Neural progenitor cell (in vitro differentiated cells): ENCODE results near the gene DTX1. TPM values are rescaled to one million over a fixed set of nuclear protein-coding genes. Genes with fewer than 3 reads are reported as not detected.

Experiments
- DNase-seq: peaks from one replicate; pipeline ENCODE4 v3.0.0-alpha.2; 2016; ENCODE audit warnings: low spot score
- H2AFZ ChIP-seq: fragments of 200-600 bp; sonication (generic); replicated peaks from 2 replicates; pipeline ENCODE4 v1.6.1; 2016; ENCODE audit warnings: antibody characterized with exemption
- H3F3A ChIP-seq: fragments of 200-600 bp; sonication (generic); 2 replicates; pipeline ENCODE4 v1.6.1; 2016; ENCODE audit warnings: antibody characterized with exemption, low read depth
- H3K27ac ChIP-seq: fragments of 200-600 bp; sonication (generic); 2 replicates; pipeline ENCODE4 v1.5.1; 2016; ENCODE audit warnings: mild to moderate bottlenecking
- H3K27me3 ChIP-seq: fragments of 200-600 bp; sonication (generic); 2 replicates; pipeline ENCODE4 v1.6.1; 2016; ENCODE audit warnings: mild to moderate bottlenecking, moderate library complexity
- H3K36me3 ChIP-seq: fragments of 200-600 bp; sonication (generic); 2 replicates; pipeline ENCODE4 v1.5.1; 2016
- H3K4me1 ChIP-seq: fragments of 200-600 bp; sonication (generic); 2 replicates; pipeline ENCODE4 v1.6.1; 2016; ENCODE audit warnings: mixed run types
- H3K4me2 ChIP-seq: fragments of 200-600 bp; sonication (generic); 2 replicates; pipeline ENCODE4 v1.6.1; 2016
- H3K4me3 ChIP-seq: fragments of 200-600 bp; sonication (generic); 2 replicates; pipeline ENCODE4 v1.5.1; 2016
- H3K79me2 ChIP-seq: fragments of 200-600 bp; sonication (generic); 2 replicates; pipeline ENCODE4 v1.6.1; 2016; ENCODE audit warnings: low read depth
- H3K9ac ChIP-seq: fragments of 200-600 bp; sonication (generic); 2 replicates; pipeline ENCODE4 v1.6.1; 2016
- H3K9me3 ChIP-seq: fragments of 200-600 bp; sonication (generic); 2 replicates; pipeline ENCODE4 v1.5.1; 2016; ENCODE audit warnings: low read depth
- H4K20me1 ChIP-seq: fragments of 200-600 bp; sonication (generic); 2 replicates; pipeline ENCODE4 v1.6.1; 2016; ENCODE audit warnings: low read depth
- H3K27ac Mint-ChIP-seq: 3 replicates; pipeline ENCODE4 v1.8.0; 2021; ENCODE audit warnings: mixed read lengths
- H3K27me3 Mint-ChIP-seq: 2 replicates; pipeline ENCODE4 v1.8.0; 2022; ENCODE audit warnings: low read depth, mild to moderate bottlenecking, inconsistent platforms, moderate library complexity, mixed read lengths; ENCODE audit not compliant: insufficient read depth
- H3K36me3 Mint-ChIP-seq: 3 replicates; pipeline ENCODE4 v1.8.0; 2021; ENCODE audit warnings: mixed read lengths
- H3K4me1 Mint-ChIP-seq: 3 replicates; pipeline ENCODE4 v1.8.0; 2021; ENCODE audit warnings: mixed read lengths
- H3K4me3 Mint-ChIP-seq: 3 replicates; pipeline ENCODE4 v1.8.0; 2021; ENCODE audit warnings: mild to moderate bottlenecking, moderate library complexity, mixed read lengths
- H3K9me3 Mint-ChIP-seq: 3 replicates; pipeline ENCODE4 v1.8.0; 2020; ENCODE audit warnings: mixed read lengths
- CTCF ChIP-seq: fragments of 200-600 bp; sonication (generic); IDR thresholded peaks from 2 replicates; pipeline ENCODE4 v1.5.1; 2017; ENCODE audit warnings: antibody characterized with exemption, mild to moderate bottlenecking
- EZH2 ChIP-seq: fragments of 200-600 bp; sonication (generic); IDR thresholded peaks from 2 replicates; pipeline ENCODE4 v1.6.1; 2017; ENCODE audit warnings: antibody characterized with exemption, mild to moderate bottlenecking, moderate library complexity
- EZH2phosphoT487 ChIP-seq: fragments of 200-600 bp; sonication (generic); IDR thresholded peaks from 2 replicates; pipeline ENCODE4 v1.6.1; 2017; ENCODE audit warnings: antibody characterized with exemption
- total RNA-seq: library from RNA; depleted of rRNA; stranded (reverse); fragments of >200 nt; gene quantifications from 2 replicates; pipeline ENCODE4 v1.2.3, GENCODE V29; 2015; ENCODE audit warnings: low replicate concordance

The DTX1 gene
- total RNA-seq, 1 donor from 2014 or later: 0.49 TPM

GRCh38 chr12:113144806-113145205, 88.3 kb downstream of the DTX1 start:
- no peaks in the 10 kb centered on the region for H3K36me3 ChIP-seq
- peaks cover 8% of the 10 kb centered on the region for H3K9me3 Mint-ChIP-seq
- TF ChIP-seq CTCF (no peak), EZH2phosphoT487 (no peak), EZH2 (no peak)
- no peaks in the 10 kb centered on the region for H3K79me2 ChIP-seq
- H3K4me1 ChIP-seq: peaks cover 5% of the 10 kb centered on the region
- no peak for DNase-seq
- H3K36me3 Mint-ChIP-seq: no peaks in the 10 kb centered on the region
- no peaks in the 10 kb centered on the region for H3K27me3 ChIP-seq
- H4K20me1 ChIP-seq: no peaks in the 10 kb centered on the region
- H3F3A ChIP-seq: peaks cover 7% of the 10 kb centered on the region
- H3K4me3 Mint-ChIP-seq: no peak overlapping the region
- H3K27ac ChIP-seq: no peak overlapping the region
- no peak overlapping the region for H3K9ac ChIP-seq
- no peak overlapping the region for H2AFZ ChIP-seq
- H3K4me3 ChIP-seq: no peak overlapping the region
- peaks cover 25% of the 10 kb centered on the region for H3K4me1 Mint-ChIP-seq
- H3K27ac Mint-ChIP-seq: no peak overlapping the region
- H3K27me3 Mint-ChIP-seq: peaks cover under 1% of the 10 kb centered on the region
- no peak overlapping the region for H3K4me2 ChIP-seq
- no peaks in the 10 kb centered on the region for H3K9me3 ChIP-seq

- Histone ChIP-seq H3K4me2 (no peak overlapping the region), H3K27ac (no peak overlapping the region), H3F3A (peaks cover 7% of the 10 kb centered on the region), H3K9me3 (no peaks in the 10 kb centered on the region), H3K79me2 (no peaks in the 10 kb centered on the region), H3K36me3 (no peaks in the 10 kb centered on the region), H3K27me3 (peaks cover 8% of the 10 kb centered on the region), H3K4me1 (peaks cover 9% of the 10 kb centered on the region), H3K9ac (no peak overlapping the region), H4K20me1 (no peaks in the 10 kb centered on the region), H2AFZ (no peak overlapping the region), H3K4me3 (no peak overlapping the region)
- peaks cover 8% of the 10 kb centered on the region for H3K9me3 Mint-ChIP-seq
- no peaks in the 10 kb centered on the region for H3K36me3 Mint-ChIP-seq
- no peak overlapping the region for H3K4me3 Mint-ChIP-seq
- H3K4me1 Mint-ChIP-seq: peaks cover 35% of the 10 kb centered on the region
- H3K27ac Mint-ChIP-seq: peak overlapping the region; percentile 78
- H3K27me3 Mint-ChIP-seq: peaks cover 4% of the 10 kb centered on the region
- no peak for TF ChIP-seq CTCF
- no peak for TF ChIP-seq EZH2
- TF ChIP-seq EZH2phosphoT487: no peak
- DNase-seq: no peak
These were observed 89.4 kb downstream of the DTX1 start for GRCh38 chr12:113145720-113146551.

- H3K36me3 Mint-ChIP-seq: no peaks in the 10 kb centered on the region
- peaks cover 10% of the 10 kb centered on the region for H3F3A ChIP-seq
- H2AFZ ChIP-seq: no peak overlapping the region
- H3K27me3 ChIP-seq: peaks cover 18% of the 10 kb centered on the region
- TF ChIP-seq EZH2 (no peak), EZH2phosphoT487 (no peak), CTCF (no peak)
- H3K9me3 ChIP-seq: no peaks in the 10 kb centered on the region
- H3K4me1 ChIP-seq: peaks cover 9% of the 10 kb centered on the region
- no peaks in the 10 kb centered on the region for H4K20me1 ChIP-seq
- no peak overlapping the region for H3K9ac ChIP-seq
- H3K79me2 ChIP-seq: no peaks in the 10 kb centered on the region
- peaks cover 35% of the 10 kb centered on the region for H3K4me1 Mint-ChIP-seq
- H3K27ac ChIP-seq: no peak overlapping the region
- H3K4me3 ChIP-seq: no peak overlapping the region
- H3K4me2 ChIP-seq: no peak overlapping the region
- peaks cover 9% of the 10 kb centered on the region for H3K27me3 Mint-ChIP-seq
- no peak overlapping the region for H3K4me3 Mint-ChIP-seq
- no peak for DNase-seq
- H3K9me3 Mint-ChIP-seq: peaks cover 8% of the 10 kb centered on the region
- no peak overlapping the region for H3K27ac Mint-ChIP-seq
- H3K36me3 ChIP-seq: no peaks in the 10 kb centered on the region
These were observed 90.5 kb downstream of the DTX1 start for GRCh38 chr12:113146999-113147398.

Other genes with a start within 250 kb of the DTX1 start
- not detected in 2 replicates for gene OAS1, start 149.8 kb upstream of the DTX1 start, total RNA-seq
- gene OAS3, start 118.3 kb upstream of the DTX1 start, total RNA-seq: under 0.01 TPM in 1 of 2 replicates, not detected in the other
- 0.12 TPM in 1 of 2 replicates, not detected in the other for gene OAS2, start 78.2 kb upstream of the DTX1 start, total RNA-seq
- gene RASAL1, start 79.0 kb downstream of the DTX1 start, total RNA-seq: 0.50 and 1.4 TPM in 2 replicates
- gene CFAP73, start 93.0 kb downstream of the DTX1 start, total RNA-seq: 0.19 TPM in 1 of 2 replicates, not detected in the other
- gene DDX54, start 128.7 kb downstream of the DTX1 start, total RNA-seq: 36.9 and 72.9 TPM in 2 replicates
- 13.7 and 22.5 TPM in 2 replicates for gene RITA1, start 129.0 kb downstream of the DTX1 start, total RNA-seq
- gene TPCN1, start 164.7 kb downstream of the DTX1 start, total RNA-seq: 12.2 and 19.1 TPM in 2 replicates